Upper lobe of left lung (tissue), 6 donors: ENCODE measurements around the gene HMX1. TPM values are rescaled to one million over a fixed set of nuclear protein-coding genes. Genes with fewer than 3 reads are reported as not detected.

Source experiments
- ATAC-seq, 2 donors: fragments of 200-7000 bp; cut with Tn5 transposase; one replicate each; pipeline ENCODE4 v1.9.1; 2022; ENCODE audit warnings: mild to moderate bottlenecking in 2 of 2, moderate library complexity in 2 of 2; ENCODE audit not compliant: low FRiP score in 2 of 2
- DNase-seq, 2 donors: peaks; one replicate each; pipeline ENCODE4 v3.0.0-alpha.2; 2019 to 2020
- H3K27ac ChIP-seq, 4 donors: fragments of 200-600 bp; sonication (generic); one replicate each; pipeline ENCODE4 v1.5.1; 2016 to 2019
- H3K27me3 ChIP-seq, 4 donors: fragments of 200-600 bp; sonication (generic); one replicate each; pipeline ENCODE4 v1.5.1; 2017 to 2019
- H3K36me3 ChIP-seq, 4 donors: fragments of 200-600 bp; sonication (generic); one replicate each; pipeline ENCODE4 v1.5.1; 2016 to 2019
- H3K4me1 ChIP-seq, 4 donors: fragments of 200-600 bp; sonication (generic); one replicate each; pipeline ENCODE4 v1.5.1; 2018 to 2019
- H3K4me3 ChIP-seq, 4 donors: fragments of 200-600 bp; sonication (generic); one replicate each; pipeline ENCODE4 v1.5.1; 2017 to 2019; ENCODE audit warnings: mild to moderate bottlenecking in 2 of 4, moderate library complexity in 1 of 4
- H3K9me3 ChIP-seq, 4 donors: fragments of 200-600 bp; sonication (generic); one replicate each; pipeline ENCODE4 v1.5.1; 2018 to 2019
- CTCF ChIP-seq, 6 experiments: fragments of 450-650 bp in 4 of 6; fragments of 200-600 bp in 2 of 6; sonication (generic) in 2 of 6; IDR thresholded peaks; one replicate each; pipeline ENCODE4 v1.5.1; 2016 to 2019; ENCODE audit warnings: antibody characterized with exemption in 6 of 6
- EP300 ChIP-seq, 4 donors: sonication (generic); formaldehyde crosslinking; IDR thresholded peaks; one replicate each; pipeline ENCODE4 v1.5.1; 2017; ENCODE audit warnings: antibody characterized with exemption in 4 of 4, control low read depth in 2 of 4
- POLR2A ChIP-seq, 4 donors: fragments of 450-650 bp; IDR thresholded peaks; one replicate each; pipeline ENCODE4 v1.5.1; 2016 to 2017; ENCODE audit warnings: antibody characterized with exemption in 4 of 4, mild to moderate bottlenecking in 2 of 4
- POLR2AphosphoS5 ChIP-seq, 2 donors: sonication (generic); formaldehyde crosslinking; IDR thresholded peaks; one replicate each; pipeline ENCODE4 v1.5.1; 2017; ENCODE audit warnings: antibody characterized with exemption in 2 of 2
- WGBS, 2 donors: methylation state at CpG; one replicate each; pipeline ENCODE4 v1.1.5; 2017 to 2018; 5-methylcytosine and 5-hydroxymethylcytosine counted together
- total RNA-seq, 6 donors: library from RNA; depleted of rRNA in 4 of 6; stranded (reverse); fragments of >200 nt in 4 of 6; gene quantifications; one replicate each; pipeline versions ENCODE4 v1.1.0 to v1.2.1, GENCODE V29; 2016 to 2021
- donor health status: DM: no; HTN: no; CAD: no; lungs with moderate emphysema.
- donor health status: DM: no; HTN: yes; CAD: no; lungs with severe emphysema.

The HMX1 gene
- total RNA-seq, 6 donors from 2014 or later = not detected

DNA sequence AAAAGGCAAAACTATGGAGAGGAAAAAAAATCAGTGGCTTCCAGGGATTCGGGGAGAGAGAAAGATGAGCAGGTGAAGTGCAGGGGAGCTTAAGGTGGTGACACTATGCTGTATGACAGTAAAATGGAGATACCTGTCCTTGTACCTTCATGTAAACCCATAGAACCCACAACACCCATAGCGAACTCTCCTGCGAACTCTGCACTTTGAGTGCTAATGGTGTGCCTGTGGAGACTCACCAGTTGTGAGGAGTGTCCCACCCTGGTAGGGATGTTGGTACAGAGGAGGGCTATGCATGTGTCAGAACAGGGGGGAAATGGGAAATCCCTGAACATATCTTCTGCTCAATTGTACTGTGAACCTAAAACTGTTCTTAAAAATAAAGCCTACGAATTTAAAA is 42.8 kb downstream of the HMX1 start:
- Histone ChIP-seq H3K9me3 (peaks cover 0 to 4% (median 0%) of the 10 kb centered on the region in 4 donors), H3K4me3 (no peak overlapping the region), H3K36me3 (no peaks in the 10 kb centered on the region), H3K27ac (no peak overlapping the region), H3K4me1 (no peaks in the 10 kb centered on the region), H3K27me3 (no peaks in the 10 kb centered on the region)
- peak in 1 of 2 donors; percentile 5 for DNase-seq
- TF ChIP-seq POLR2AphosphoS5 (IDR thresholded peaks at IDR 0.05) (no peak), POLR2A (IDR thresholded peaks at IDR 0.05) (no peak), EP300 (IDR thresholded peaks at IDR 0.05) (no peak), CTCF (IDR thresholded peaks at IDR 0.05) (no peak)
- 82 to 86% methylated on average over 4 of the region's 4 CpGs for WGBS, 2 donors
- no peak for ATAC-seq

- H3K9me3 ChIP-seq = no peaks in the 10 kb centered on the region
- DNase-seq (peak in 1 of 2 donors; percentile 28), ATAC-seq (no peak)
- no peak overlapping the region for H3K4me3 ChIP-seq
- peaks cover 0 to 4% (median 0%) of the 10 kb centered on the region in 4 donors for H3K27me3 ChIP-seq
- H3K36me3 ChIP-seq = no peaks in the 10 kb centered on the region
- no peak for TF ChIP-seq EP300 (IDR thresholded peaks at IDR 0.05)
- TF ChIP-seq CTCF (IDR thresholded peaks at IDR 0.05) = no peak
- TF ChIP-seq POLR2AphosphoS5 (IDR thresholded peaks at IDR 0.05) = no peak
- TF ChIP-seq POLR2A (IDR thresholded peaks at IDR 0.05) = no peak
- WGBS, 2 donors = 75 to 81% methylated on average over 21 of the region's 21 CpGs
- no peaks in the 10 kb centered on the region for H3K4me1 ChIP-seq
- H3K27ac ChIP-seq = no peak overlapping the region
Observed at GRCh38 chr4:8821151-8821950, 50.3 kb downstream of the HMX1 start.

DNA sequence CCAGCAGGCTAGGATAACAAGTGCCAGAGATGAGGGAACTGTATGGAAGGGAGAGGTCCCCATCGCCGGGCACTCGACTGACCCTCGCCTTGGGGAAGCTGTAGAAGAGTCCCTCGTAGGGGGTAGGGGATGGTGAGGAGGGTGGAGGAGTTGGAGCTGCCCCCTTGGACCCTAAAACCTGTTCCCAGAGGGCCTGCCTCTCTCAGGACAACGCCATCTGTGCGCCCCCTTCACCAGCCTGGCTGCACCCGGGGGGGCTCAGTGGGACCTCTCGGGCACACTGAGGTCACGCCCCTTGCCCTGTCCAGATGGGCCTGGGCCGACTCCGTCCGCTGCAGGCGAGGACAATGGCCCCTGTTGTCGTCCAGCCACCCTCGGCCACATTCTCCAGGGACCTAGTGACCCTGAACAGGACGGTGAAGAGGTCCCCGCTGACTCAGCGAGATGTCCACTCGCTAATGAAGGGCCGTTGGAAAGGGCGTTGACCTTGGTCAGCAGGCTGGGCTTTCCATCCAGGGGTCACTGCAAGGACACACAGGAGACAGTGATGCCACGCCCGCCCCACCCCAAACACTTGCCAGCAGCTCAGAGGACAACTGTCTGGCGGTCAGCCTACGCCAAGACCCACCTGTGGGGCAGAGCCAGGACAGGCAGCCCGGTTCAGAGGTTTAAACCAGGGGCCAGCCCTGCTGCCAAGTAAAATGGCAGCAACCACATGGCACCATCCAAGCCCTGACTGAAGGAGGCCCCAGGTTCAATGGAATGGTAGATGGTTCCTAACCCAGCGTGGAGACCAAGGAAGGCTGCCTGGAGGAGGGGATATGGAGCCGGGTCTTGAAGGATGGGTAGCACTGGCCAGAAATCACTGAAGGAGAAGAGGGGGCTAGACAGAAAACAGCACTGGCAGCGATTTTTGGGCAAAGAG is 51.2 kb downstream of the HMX1 start:
- TF ChIP-seq POLR2A (IDR thresholded peaks at IDR 0.05) (no peak), POLR2AphosphoS5 (IDR thresholded peaks at IDR 0.05) (no peak), CTCF (IDR thresholded peaks at IDR 0.05) (no peak), EP300 (IDR thresholded peaks at IDR 0.05) (no peak)
- peak; percentile 29 to 34 for ATAC-seq
- H3K4me1 ChIP-seq = no peaks in the 10 kb centered on the region
- H3K4me3 ChIP-seq = no peak overlapping the region
- no peaks in the 10 kb centered on the region for H3K36me3 ChIP-seq
- H3K27ac ChIP-seq = no peak overlapping the region
- WGBS, 2 donors = 85 to 86% methylated on average over 19 to 24 of the region's 30 CpGs
- DNase-seq = peak; percentile 19 to 53
- H3K9me3 ChIP-seq = no peaks in the 10 kb centered on the region
- H3K27me3 ChIP-seq = peaks cover 0 to 4% (median 0%) of the 10 kb centered on the region in 4 donors

GRCh38 chr4:8819473-8820177 is 52.0 kb downstream of the HMX1 start:
- WGBS, 2 donors = 67 to 76% methylated on average over 16 to 19 of the region's 19 CpGs
- Histone ChIP-seq H3K27ac (no peak overlapping the region), H3K36me3 (no peaks in the 10 kb centered on the region), H3K9me3 (no peaks in the 10 kb centered on the region), H3K4me3 (no peak overlapping the region), H3K4me1 (no peaks in the 10 kb centered on the region), H3K27me3 (peaks cover 0 to 4% (median 0%) of the 10 kb centered on the region in 4 donors)
- DNase-seq (peak in 1 of 2 donors; percentile 29), ATAC-seq (peak in 1 of 2 donors; percentile 42)
- TF ChIP-seq POLR2AphosphoS5 (IDR thresholded peaks at IDR 0.05) (no peak), EP300 (IDR thresholded peaks at IDR 0.05) (no peak), POLR2A (IDR thresholded peaks at IDR 0.05) (no peak), CTCF (IDR thresholded peaks at IDR 0.05) (no peak)
